Germinal center (tissue), 1 donor: ENCODE results near the gene GALNTL6.

Source experiments
- DNase-seq: peaks from one replicate; pipeline ENCODE4 v3.0.0; 2012; ENCODE audit warnings: mixed read lengths, low spot score

Gene GALNTL6

DNA sequence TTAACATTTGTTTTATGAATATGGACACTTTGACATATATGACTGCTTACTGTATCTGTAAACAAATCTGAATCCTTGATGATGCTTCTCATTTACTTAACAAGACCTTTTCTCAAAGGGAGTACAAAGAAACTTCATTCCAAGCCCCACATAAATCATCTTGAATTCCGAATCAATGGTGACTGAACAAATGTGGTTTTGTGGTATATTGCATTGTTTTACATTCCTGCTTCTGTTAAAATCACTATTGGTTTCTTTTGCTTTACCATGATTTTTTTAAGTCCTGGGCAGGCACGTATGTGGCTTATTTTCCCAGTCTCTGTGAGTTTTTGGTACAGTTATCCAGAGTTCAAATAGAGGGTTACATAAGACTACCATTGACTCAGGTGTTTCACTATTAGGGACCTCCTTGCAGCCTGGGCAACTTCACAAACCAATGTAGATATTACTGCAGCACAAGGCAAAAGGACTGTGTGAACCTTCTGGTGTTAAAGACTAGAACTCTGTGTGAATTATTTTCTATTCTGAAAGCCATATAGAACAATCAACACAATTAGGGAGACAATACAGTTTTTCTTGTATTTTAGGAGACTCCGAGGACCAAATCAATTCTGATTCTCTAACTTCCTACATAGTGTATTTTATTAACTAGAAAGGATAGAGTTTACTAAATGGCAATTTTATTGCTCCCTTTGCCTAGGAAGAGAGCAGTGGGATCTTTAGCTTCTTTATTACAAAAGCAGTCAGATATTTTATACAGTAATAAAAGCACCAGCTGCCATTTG, 196.4 kb downstream of the GALNTL6 start:
- DNase-seq: no peak

DNA sequence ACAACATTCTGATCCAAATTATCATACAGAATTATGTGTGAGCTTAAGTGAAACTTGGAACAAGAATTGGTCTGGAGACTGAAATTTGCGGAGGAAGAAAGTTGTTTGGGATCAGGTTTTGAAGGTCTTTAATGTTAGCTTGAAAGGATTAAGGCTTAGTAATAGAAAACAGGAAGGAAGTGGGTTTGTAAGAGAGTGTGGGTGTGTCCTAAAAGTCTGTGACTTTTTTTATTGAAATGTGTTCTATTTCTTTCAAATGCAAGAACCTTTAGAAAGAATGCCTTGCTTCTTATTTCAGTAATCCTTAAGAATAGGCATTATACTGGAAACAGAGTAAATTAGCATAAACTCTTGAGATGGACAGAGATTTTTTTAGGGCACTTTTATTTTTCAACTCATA, 198.0 kb downstream of the GALNTL6 start:
- DNase-seq: no peak

DNA sequence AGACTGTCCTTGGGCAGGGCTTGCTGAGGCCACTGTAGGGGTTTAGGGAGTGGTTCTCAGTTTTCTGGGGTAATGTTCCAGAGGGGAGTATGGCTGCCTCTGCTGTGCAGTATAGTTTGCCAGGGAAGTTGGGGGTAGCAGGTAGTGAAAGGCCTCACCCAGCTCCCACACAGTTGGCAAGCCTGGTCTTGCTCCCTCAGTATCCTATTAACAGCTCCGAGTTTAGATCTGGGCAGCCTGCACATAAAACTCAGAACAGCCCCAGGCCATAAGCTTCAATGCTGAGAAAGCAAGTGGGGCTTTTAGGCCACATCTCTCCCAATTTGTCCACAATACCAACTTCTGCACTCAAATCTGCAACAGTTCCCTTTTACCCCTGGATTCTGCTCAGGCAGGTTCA, 205.2 kb downstream of the GALNTL6 start:
- no peak for DNase-seq

DNA sequence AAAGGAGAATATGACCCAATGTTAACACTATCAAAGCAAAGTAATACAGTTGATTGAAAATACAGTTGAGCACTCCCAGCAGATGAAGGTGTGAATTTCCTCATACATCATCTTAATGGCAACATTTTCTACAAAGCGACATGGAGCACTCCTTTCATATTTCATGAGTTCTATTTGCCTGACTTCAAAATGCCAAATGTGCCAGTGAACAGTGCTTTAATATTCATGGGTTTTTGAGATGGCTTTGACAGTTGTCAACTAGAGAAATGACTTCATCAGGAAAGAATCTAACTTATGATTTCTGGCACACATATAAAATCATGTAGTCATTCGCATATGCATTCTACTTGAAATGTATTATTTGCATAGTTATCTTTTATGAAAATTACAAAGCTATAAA, 222.4 kb downstream of the GALNTL6 start:
- DNase-seq: no peak

DNA sequence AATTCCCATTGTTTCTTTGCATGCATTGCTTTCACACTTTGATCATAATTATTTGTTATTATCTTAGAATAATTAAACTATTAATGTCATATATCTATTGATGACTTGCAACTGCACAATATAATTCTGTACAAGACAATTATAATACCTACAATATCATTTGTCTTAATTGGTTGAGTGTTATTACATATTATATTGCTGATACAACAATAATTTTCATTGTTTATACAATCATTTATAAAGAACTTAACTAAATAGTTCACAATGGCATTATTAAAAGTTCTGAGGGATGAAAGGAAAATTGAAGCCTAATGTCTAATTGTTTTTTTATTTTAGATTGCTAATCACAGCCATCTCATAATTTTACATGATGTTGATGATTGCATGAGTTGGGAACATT, 227.6 kb downstream of the GALNTL6 start:
- DNase-seq: no peak

DNA sequence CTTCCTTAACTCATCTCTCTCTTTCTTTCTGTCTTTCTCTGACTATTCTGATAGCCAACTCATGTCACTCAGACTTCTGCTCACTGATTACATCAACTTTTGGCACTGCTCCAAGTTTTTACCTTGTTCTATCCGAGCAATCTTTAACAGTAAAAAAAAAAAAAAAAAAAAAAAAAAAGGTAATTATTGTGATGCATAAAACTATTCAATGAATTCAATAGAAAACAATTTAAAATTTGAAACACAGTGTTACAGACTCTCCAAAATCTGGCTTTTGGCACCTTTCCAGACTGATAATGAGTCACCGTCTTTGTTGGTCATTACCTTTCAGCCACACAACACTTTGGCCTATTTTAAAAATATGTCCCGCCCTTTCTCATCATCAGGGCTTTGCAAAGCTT, 229.5 kb downstream of the GALNTL6 start:
- DNase-seq: no peak

DNA sequence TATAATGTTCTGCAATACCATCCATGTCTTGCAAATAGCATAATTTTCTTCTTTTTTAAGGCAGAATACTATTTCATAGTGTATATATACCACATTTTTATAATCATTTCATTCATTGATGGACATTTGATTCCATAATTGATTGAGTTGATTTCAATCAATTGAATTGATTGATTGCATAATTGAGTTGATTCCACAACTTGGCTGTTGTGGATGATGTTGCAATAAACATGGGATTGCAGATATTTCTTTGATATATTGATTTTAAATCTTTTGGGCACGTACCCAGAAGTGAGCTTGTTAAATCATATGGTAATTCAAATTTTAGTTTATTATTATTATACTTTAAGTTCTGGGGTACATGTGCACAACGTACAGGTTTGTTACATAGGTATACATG, 232.8 kb downstream of the GALNTL6 start:
- DNase-seq: no peak

DNA sequence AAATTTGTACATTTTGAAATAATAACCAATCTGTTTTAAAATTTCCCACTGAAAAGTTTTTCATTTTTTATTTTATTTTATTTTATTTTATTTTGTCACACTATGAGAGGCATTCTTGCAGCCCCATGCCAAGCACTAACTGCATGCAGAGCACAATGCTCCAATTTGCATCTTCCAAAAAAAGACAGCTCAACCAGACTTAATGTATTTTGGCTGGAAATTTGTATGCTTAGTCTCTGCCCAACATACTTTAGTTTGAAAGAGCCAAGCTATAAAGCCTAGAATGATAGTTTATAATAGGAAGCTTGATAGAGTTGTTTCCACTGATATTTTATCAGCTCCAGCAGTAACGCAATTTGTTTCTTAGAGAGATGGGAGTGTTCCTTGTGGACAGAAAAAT, 235.5 kb downstream of the GALNTL6 start:
- no peak for DNase-seq

DNA sequence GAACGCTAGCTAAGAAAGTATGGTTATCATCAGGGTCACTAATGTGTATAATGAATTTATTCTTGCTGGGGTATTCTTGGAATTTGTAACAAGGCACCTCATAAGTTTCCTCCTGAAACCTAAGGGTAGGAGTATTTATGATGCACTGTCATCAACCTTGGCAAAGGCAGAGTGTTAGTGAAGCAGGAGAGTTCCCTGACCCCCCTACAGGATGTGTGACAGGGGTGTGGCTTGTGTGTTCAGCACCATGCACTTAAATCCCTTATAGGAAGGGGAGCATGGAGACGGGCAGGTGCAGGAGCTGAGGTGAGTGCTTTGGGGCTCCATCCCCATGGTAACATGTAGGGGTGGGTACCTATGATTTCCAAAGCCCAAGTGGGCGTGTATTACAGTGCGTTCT, 237.7 kb downstream of the GALNTL6 start:
- DNase-seq: no peak

DNA sequence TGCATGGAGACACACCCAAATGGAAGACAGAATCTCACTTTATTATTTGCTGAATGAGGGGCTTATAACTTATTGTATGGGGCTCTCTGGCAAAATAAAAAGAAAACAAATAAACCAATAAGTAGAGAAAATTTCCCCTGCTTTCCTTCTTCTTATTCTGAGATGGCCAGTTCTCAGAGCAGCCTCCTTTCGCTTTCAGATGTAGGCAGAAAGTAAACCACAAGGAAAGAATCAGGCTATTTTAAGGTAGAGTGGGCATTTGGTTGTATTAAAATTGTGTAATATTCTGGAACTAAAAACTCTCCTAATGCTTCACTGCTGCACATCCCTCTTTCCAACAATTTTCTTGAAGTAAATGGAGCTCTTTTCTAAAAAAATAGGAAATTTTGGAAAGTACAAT, 241.8 kb downstream of the GALNTL6 start:
- DNase-seq: no peak

DNA sequence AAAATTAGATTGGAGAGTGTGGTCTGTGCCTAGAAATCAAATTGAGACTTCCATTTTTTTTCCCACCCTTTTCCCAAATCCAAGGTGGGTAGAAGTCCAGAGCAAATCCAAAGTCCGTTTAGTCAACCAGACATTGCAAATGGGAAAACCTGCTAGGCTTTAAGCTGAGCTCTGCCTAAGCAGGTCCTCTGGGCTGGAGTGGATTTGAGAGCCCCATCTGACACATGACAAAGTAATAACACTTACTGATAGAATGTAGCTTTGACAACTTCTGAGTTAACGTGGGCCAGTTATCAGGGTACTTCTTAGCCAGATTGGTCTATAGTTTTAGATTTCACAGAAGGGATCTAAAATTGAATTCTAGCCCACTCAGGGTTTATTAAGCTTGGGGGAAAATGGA, 242.3 kb downstream of the GALNTL6 start:
- DNase-seq: no peak

DNA sequence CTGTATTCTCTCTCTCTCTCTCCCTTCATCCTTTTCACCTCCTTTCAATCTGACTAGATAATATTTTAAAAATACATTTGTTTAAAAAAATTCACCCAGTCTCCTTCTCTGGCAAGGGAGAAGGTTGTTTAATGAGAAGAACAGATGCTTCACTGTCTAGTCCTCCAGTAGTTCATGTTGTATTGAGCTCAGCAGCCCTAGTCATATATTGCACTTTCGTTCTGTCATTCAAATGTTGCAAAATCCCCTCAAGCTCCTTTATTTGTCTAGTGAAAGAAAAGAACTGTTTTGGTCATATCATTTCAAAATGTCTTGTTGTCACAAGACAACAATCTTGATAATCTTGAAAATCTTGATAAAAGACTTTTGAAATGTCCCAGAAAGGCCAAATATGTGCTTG, 248.0 kb downstream of the GALNTL6 start:
- DNase-seq: no peak

DNA sequence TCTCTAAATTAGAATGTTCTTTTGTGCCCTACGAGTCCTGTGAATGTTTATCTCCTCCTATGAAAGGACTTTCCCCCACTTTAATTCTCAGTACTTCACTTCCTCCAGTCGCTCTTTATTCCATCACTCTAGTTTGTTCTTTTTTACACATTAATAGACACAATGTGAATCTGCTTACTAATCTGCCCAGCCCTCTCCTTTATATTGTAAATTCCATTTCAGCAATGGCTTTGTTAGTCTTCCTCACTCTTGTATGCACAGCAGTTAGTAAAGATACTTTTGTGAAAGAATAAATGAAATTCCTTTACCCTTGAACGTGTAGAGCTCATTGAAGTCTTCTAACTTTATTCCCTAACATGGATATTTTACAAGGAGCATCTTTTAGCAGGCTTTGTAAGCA, 255.3 kb downstream of the GALNTL6 start:
- no peak for DNase-seq

DNA sequence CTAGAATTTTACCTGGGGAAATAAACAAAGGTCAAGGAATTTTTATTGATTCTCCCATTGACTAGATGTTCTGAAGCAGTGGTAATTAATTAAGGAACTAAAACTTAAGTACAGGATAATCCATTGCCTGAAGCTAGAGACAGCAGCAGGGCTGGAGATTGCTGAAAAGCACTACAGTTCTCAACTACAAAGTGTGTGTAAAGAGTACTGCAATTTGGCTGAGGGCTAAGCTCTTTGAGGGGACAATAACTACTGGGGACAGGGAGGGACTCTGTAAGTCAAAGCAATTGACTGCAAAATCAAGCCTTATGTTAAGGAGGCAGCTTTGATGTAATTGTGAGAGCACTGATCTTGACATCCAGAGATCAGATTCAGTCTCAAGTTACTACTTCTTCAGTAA, 260.4 kb downstream of the GALNTL6 start:
- no peak for DNase-seq

DNA sequence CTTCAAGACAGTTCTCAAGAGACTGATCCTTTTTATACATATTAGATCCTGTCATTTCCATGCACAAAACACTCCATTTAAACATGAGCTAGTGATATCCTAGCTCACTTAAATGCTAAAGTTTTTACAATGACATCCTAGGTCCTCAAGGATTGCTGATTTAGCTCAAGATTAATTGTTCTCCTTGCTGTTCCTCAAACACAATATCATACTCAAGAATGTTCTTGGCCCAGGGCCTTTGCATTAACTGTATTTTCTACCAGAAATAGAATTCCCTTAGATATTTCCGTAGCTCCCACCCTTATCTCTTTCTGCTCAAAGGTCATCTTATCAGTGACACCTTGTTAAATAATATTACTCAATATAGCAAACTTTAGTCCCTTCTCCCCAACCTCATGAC, 270.1 kb downstream of the GALNTL6 start:
- DNase-seq: no peak

DNA sequence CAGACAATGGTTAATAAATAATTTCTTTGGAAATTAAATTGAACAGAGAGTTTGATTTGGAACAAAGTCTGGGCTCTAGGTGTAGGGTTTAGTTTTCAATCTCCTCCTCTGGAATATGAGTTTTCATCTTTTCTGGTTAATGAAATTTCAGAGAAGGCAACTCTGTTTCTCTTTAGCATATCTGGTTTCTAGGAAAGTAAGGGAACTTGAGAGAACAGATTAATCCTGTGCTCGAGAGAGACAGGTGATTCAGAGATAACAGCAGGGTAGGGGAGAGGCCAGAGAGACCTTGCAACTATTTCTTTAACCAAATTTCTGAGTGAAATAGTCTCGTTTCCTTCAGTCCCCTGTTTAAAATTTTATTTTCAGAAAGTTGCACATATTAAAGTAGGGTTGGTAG, 275.4 kb downstream of the GALNTL6 start:
- no peak for DNase-seq

DNA sequence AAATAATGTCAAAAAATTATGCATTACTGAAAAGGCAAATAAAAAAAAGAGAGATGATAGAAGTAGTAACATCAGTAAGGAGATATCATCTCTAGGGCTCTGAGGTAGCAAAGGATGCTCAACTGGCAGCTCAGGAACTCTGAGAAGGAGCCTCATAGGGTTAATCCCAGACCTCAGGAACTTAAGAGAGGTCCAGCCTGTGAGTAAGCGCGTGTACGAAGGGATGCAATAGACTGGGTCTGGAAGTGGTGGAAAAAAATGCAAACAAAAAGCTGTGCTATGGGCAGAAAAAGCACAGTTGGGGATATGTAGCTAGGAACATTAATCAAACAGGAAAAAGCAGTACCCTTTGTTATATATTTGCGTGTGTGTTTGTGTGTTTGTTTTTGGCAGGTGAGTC, 282.0 kb downstream of the GALNTL6 start:
- DNase-seq: no peak

DNA sequence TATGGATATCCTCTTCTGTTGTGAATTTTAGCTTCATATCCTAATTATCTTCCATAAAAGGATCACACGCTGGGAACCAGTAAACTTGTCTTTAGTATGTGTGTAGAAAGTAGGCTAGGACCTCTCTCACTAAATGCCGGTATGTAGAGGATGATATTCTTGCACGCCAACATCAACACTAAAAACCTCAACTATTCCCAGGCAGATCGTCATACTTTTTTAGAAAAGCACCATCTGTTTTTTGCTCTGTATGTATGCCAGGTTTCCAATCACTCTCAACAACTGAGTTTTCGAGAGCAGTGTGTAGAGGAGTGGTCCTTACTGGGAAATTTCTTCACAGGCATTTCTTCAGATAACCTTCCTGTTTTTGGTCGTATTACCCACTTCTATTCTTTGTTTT, 283.6 kb downstream of the GALNTL6 start:
- no peak for DNase-seq

DNA sequence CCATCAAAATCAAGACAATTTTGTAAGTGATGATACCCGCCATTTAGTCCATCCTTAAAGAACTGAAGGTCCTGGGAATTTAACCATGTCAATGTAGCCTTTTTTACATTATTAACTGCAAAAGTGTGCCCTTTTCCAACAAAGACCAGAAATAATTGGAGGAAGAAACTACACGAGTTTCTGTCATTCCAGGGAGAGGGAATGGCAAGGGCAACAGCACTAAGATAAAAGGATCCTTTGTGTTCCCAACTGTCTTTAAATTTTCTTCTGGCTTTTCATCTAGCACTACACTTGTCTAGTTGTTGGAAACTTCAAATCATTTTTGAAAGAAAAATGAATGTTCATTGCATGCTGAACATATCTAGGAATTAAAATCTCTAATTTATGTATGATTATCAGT, 286.2 kb downstream of the GALNTL6 start:
- DNase-seq: no peak

DNA sequence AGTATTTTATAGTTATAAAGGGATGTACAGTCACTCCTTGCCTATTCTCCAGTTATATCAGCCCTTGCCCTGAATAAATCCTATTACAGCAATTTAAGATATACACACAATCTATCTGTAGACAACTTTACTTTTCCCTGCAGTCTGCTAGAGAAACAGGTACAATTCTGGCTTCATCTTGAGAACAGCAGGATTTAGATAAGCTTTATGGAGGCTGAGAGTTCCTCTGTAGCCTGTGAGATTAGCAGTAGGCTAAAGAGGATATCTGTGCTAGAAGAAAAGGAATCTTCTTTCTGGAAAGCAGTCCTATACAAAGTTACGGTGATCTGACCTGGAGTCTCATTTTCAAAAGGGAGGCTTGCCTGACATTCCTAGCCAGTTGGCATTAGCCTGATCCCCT, 290.3 kb downstream of the GALNTL6 start:
- no peak for DNase-seq

DNA sequence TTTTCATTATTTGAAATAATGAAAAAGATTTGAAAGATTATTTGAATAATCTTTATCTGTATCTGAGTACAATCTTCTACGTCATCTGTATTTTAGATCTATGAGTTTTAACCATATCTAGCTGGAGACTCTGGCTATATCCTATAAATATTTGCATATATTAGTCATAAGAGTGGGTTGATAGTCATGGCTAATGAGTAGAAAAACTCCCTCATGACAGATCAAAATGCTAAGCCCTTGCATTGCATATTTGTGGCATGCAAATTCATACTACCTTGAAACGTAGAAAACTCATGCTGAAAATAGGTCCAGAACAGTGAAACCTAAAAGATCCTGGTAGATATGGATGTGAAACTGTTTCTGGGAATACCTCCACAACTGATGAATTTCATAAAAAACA, 291.3 kb downstream of the GALNTL6 start:
- DNase-seq: no peak

DNA sequence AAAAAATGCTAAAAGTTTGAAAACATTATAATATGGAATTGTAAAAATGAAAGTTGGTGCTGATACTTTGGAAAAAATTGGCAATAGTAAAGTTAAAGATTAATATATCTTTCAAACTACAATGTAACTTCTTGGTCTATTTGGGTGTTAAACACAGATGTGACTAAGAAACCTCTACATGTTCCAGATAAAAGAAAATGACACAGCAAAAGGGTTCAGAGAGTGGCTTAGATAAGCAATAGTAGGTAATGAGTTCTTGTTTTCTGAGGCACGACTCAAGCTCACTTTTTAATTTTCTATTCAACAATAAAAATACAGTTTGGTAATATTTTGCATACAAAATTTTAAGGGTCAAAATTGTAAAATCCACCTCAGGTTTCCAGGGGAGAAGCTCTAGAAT, 292.7 kb downstream of the GALNTL6 start:
- DNase-seq: no peak

DNA sequence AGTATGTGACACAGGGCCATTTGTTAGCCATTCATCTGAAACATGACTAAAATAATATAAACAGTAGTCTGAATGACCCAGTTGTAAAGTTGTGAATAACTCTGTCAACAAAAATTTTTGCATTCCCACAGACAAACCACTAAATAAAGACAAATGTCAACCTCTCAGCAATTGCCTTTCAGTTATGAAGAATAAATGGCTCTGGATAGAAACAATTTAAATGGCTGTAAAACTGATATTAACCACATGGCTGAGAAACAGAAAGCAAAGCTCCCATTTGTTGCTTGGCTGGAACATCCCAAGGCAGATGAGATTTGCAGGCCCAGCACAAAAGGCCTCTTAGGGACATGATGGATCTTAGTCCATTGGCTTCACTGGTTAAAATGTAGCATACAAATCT, 296.3 kb downstream of the GALNTL6 start:
- no peak for DNase-seq

DNA sequence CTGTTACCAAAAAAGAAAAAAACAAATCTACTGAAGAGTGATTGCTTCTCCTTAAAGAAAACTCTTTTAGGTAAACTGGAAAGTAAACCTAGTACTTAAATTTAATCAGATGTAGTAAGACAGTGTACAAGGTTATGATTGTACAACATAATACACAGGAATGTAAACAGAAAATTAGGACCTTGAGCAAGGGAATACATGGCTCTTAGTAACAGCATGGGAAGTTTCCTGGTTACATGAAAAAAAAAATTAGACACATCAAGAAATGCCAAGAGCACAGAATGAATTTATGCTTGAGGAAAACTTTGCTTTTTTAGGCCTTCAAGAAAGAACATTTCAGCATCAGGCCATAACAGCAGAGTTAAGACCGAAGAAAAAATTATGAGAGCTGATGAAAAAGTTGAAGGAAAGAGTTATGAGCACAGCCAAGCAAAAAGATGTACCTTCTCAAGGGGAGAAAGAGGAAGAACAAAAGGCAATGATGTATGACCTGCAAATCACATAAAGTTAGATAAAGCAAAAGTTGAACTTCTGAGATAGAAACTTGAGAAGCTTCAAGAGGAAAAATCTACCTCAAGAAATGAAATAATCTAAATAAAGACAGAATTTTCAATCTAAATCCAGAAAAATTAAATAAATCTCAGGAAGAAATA, 311.6 kb downstream of the GALNTL6 start:
- DNase-seq: peak; percentile 2
